H1 (cell line): ENCODE measurements around the gene RBMS1.

Experiments
- JUN ChIP-seq: IDR thresholded peaks from 2 replicates; pipeline ENCODE4 v1.6.1; 2011; ENCODE audit warnings: low read depth, mild to moderate bottlenecking, improper control_type of control experiment, low read length
- TF ChIP-seq, protein P1 (sequence below), 3 experiments: IDR thresholded peaks; 1 replicate in 2 of 3; 2 replicates in 1 of 3; pipeline versions ENCODE4 v1.5.1 to v1.6.1; 2011; ENCODE audit warnings: low read length in 3 of 3, mild to moderate bottlenecking in 3 of 3, inconsistent platforms in 2 of 3, low read depth in 1 of 3, moderate library complexity in 1 of 3; ENCODE audit not compliant: insufficient read depth in 1 of 3; ENCODE audit errors: control extremely low read depth in 1 of 3

DNA sequence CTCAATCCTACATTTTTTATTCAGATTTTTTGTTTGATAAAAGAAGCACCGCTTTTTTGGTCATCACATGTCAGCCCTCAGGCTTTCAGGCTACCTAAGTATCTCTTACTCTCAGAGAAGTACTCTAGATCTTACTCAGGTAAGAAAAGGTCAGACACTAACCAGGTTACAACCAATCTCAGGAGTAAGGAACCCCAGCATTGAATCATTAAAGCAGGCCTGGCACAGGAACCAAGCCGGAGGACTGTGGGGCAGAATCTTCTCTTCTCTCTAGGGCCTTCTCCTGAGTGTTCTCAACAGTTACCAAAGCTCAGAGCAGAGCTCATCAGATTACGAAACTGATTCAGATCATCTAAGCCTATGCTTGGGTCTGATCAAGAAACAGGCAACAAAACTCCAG, 28.2 kb downstream of the RBMS1 start:
- TF ChIP-seq JUN, result no peak
- TF ChIP-seq, protein P1, sequence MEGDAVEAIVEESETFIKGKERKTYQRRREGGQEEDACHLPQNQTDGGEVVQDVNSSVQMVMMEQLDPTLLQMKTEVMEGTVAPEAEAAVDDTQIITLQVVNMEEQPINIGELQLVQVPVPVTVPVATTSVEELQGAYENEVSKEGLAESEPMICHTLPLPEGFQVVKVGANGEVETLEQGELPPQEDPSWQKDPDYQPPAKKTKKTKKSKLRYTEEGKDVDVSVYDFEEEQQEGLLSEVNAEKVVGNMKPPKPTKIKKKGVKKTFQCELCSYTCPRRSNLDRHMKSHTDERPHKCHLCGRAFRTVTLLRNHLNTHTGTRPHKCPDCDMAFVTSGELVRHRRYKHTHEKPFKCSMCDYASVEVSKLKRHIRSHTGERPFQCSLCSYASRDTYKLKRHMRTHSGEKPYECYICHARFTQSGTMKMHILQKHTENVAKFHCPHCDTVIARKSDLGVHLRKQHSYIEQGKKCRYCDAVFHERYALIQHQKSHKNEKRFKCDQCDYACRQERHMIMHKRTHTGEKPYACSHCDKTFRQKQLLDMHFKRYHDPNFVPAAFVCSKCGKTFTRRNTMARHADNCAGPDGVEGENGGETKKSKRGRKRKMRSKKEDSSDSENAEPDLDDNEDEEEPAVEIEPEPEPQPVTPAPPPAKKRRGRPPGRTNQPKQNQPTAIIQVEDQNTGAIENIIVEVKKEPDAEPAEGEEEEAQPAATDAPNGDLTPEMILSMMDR (IDR thresholded peaks at IDR 0.05; ENCODE audit: control extremely low read depth in 1 of 3, insufficient read depth in 1 of 3, low read depth in 1 of 3, low read length in 3 of 3), result no peak
